Bone marrow (tissue), 2 donors: ENCODE measurements around the gene TAF1B.

Source experiments
- DNase-seq, 2 donors: peaks; one replicate each; lab custom pipeline; 2025; lab: John Stamatoyannopoulos, UW

The TAF1B gene

GRCh38 chr2:9941196-9941995 lies 98.1 kb downstream of the TAF1B start:
- DNase-seq = no peak

GRCh38 chr2:9941996-9942390 lies 98.7 kb downstream of the TAF1B start:
- no peak for DNase-seq

GRCh38 chr2:9944330-9944758 lies 101.1 kb downstream of the TAF1B start:
- DNase-seq = no peak

- DNase-seq = no peak
These were observed 102.3 kb downstream of the TAF1B start for GRCh38 chr2:9945596-9945995.

- no peak for DNase-seq
These were observed 102.8 kb downstream of the TAF1B start for GRCh38 chr2:9946076-9946475.

GRCh38 chr2:9946818-9947217 lies 103.5 kb downstream of the TAF1B start:
- DNase-seq = no peak

GRCh38 chr2:9948721-9949120 lies 105.4 kb downstream of the TAF1B start:
- DNase-seq = no peak

- DNase-seq = no peak
These were observed 106.1 kb downstream of the TAF1B start for GRCh38 chr2:9949239-9949991.

GRCh38 chr2:9949992-9950520 lies 106.8 kb downstream of the TAF1B start:
- no peak for DNase-seq

GRCh38 chr2:9950521-9951271 lies 107.4 kb downstream of the TAF1B start:
- peak; percentile 39 to 57 for DNase-seq

- DNase-seq = no peak
These were observed 107.9 kb downstream of the TAF1B start for GRCh38 chr2:9951272-9951521.

- DNase-seq = peak; percentile 51 to 68
These were observed 108.4 kb downstream of the TAF1B start, which contains the start of gene GRHL1 for GRCh38 chr2:9951522-9952285. Gene GRHL1, plus strand, starts transcription at chr2:9951693. Its CDS starts 141 bp downstream, at chr2:9951834.

- DNase-seq = no peak
These were observed 109.0 kb downstream of the TAF1B start for GRCh38 chr2:9952286-9952737.

- no peak for DNase-seq
These were observed 109.7 kb downstream of the TAF1B start for GRCh38 chr2:9952856-9953503.

GRCh38 chr2:9954136-9954535 lies 110.9 kb downstream of the TAF1B start:
- DNase-seq = no peak

- no peak for DNase-seq
These were observed 114.8 kb downstream of the TAF1B start for GRCh38 chr2:9958057-9958456.

GRCh38 chr2:9959262-9959661 lies 116.0 kb downstream of the TAF1B start:
- no peak for DNase-seq

- no peak for DNase-seq
These were observed 117.7 kb downstream of the TAF1B start for GRCh38 chr2:9961013-9961412.

GRCh38 chr2:9964334-9964980 lies 121.2 kb downstream of the TAF1B start:
- no peak for DNase-seq

- DNase-seq = no peak
These were observed 122.0 kb downstream of the TAF1B start for GRCh38 chr2:9965119-9965822.
